NOMO-1 treated with DMSO at 0.1 percent for 48 hours (cell line): ENCODE measurements around the gene PTPRG.
A peak's percentile ranks its signal among the peaks of the same experiment; 100 is the strongest.
"Not testable (repeated sequence)": the region's sequence is repeated elsewhere in the genome, so short reads cannot be mapped to it uniquely, and the experiment has no call there.

Experiments used
- DNase-seq: peaks from one replicate; lab custom pipeline; 2025; ENCODE audit not compliant: unreplicated experiment; lab: John Stamatoyannopoulos, UW

The PTPRG gene

GRCh38 chr3:61816304-61816703 lies 254.9 kb downstream of the PTPRG start:
- DNase-seq, result not testable (repeated sequence)

- DNase-seq, result no peak
Measured at GRCh38 chr3:61819861-61820260, 258.5 kb downstream of the PTPRG start.

- peak; percentile 3 for DNase-seq
Measured at GRCh38 chr3:61820306-61820992, 259.1 kb downstream of the PTPRG start.

- DNase-seq, result no peak
Measured at GRCh38 chr3:61821823-61822251, 260.5 kb downstream of the PTPRG start.

- no peak for DNase-seq
Measured at GRCh38 chr3:61822588-61822987, 261.2 kb downstream of the PTPRG start.

GRCh38 chr3:61824553-61825135 lies 263.3 kb downstream of the PTPRG start:
- no peak for DNase-seq

GRCh38 chr3:61826161-61826560 lies 264.8 kb downstream of the PTPRG start:
- DNase-seq, result no peak

GRCh38 chr3:61828184-61828874 lies 267.0 kb downstream of the PTPRG start:
- DNase-seq, result no peak

GRCh38 chr3:61828880-61829721 lies 267.7 kb downstream of the PTPRG start:
- no peak for DNase-seq

- no peak for DNase-seq
Measured at GRCh38 chr3:61829722-61830350, 268.5 kb downstream of the PTPRG start.

- no peak for DNase-seq
Measured at GRCh38 chr3:61831973-61832372, 270.6 kb downstream of the PTPRG start.

- DNase-seq, result no peak
Measured at GRCh38 chr3:61832375-61833229, 271.2 kb downstream of the PTPRG start.

- DNase-seq, result no peak
Measured at GRCh38 chr3:61839256-61839655, 277.9 kb downstream of the PTPRG start.

GRCh38 chr3:61841111-61841845 lies 279.9 kb downstream of the PTPRG start:
- no peak for DNase-seq

GRCh38 chr3:61841988-61842387 lies 280.6 kb downstream of the PTPRG start:
- no peak for DNase-seq

- no peak for DNase-seq
Measured at GRCh38 chr3:61844346-61844745, 283.0 kb downstream of the PTPRG start.

GRCh38 chr3:61846488-61846887 lies 285.1 kb downstream of the PTPRG start:
- no peak for DNase-seq

- no peak for DNase-seq
Measured at GRCh38 chr3:61847784-61848462, 286.6 kb downstream of the PTPRG start.

- no peak for DNase-seq
Measured at GRCh38 chr3:61848885-61849284, 287.5 kb downstream of the PTPRG start.
